Measurements from ENCODE around the gene PKIB.

DNA sequence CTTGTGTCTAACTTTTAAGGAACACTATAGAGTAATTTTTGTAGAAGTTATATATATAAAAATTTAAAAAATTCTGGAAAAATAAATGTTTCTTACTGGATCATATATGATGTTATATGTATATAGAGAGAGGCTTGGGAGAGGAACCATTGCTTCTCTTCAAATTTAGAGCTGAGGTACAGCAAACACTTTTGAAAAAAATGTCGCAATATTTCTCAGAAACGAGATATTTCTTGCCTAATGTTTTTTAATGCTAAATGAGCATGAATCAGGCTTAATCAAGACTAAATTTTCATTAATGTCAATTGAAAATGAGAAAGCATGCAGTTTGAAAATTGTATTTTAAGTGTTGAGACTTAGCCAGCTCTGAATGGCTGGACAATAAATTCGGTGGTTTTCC is 2.6 kb downstream of the PKIB start:
- TF ChIP-seq TOX (CRISPR knock-in tag; IDR thresholded peaks at IDR 0.05; ENCODE audit: borderline replicate concordance) (no peak), RARB (CRISPR knock-in tag; IDR thresholded peaks at IDR 0.05) (no peak), PATZ1 (CRISPR knock-in tag; IDR thresholded peaks at IDR 0.05; ENCODE audit: borderline replicate concordance) (no peak)
- TF ChIP-seq, protein P1, sequence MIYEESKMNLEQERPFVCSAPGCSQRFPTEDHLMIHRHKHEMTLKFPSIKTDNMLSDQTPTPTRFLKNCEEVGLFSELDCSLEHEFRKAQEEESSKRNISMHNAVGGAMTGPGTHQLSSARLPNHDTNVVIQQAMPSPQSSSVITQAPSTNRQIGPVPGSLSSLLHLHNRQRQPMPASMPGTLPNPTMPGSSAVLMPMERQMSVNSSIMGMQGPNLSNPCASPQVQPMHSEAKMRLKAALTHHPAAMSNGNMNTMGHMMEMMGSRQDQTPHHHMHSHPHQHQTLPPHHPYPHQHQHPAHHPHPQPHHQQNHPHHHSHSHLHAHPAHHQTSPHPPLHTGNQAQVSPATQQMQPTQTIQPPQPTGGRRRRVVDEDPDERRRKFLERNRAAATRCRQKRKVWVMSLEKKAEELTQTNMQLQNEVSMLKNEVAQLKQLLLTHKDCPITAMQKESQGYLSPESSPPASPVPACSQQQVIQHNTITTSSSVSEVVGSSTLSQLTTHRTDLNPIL (CRISPR knock-in tag; IDR thresholded peaks at IDR 0.05; ENCODE audit: low read depth): no peak
- TF ChIP-seq, protein P2, sequence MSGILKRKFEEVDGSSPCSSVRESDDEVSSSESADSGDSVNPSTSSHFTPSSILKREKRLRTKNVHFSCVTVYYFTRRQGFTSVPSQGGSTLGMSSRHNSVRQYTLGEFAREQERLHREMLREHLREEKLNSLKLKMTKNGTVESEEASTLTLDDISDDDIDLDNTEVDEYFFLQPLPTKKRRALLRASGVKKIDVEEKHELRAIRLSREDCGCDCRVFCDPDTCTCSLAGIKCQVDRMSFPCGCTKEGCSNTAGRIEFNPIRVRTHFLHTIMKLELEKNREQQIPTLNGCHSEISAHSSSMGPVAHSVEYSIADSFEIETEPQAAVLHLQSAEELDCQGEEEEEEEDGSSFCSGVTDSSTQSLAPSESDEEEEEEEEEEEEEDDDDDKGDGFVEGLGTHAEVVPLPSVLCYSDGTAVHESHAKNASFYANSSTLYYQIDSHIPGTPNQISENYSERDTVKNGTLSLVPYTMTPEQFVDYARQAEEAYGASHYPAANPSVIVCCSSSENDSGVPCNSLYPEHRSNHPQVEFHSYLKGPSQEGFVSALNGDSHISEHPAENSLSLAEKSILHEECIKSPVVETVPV (CRISPR knock-in tag; IDR thresholded peaks at IDR 0.05): no peak
- TF ChIP-seq, protein P3, sequence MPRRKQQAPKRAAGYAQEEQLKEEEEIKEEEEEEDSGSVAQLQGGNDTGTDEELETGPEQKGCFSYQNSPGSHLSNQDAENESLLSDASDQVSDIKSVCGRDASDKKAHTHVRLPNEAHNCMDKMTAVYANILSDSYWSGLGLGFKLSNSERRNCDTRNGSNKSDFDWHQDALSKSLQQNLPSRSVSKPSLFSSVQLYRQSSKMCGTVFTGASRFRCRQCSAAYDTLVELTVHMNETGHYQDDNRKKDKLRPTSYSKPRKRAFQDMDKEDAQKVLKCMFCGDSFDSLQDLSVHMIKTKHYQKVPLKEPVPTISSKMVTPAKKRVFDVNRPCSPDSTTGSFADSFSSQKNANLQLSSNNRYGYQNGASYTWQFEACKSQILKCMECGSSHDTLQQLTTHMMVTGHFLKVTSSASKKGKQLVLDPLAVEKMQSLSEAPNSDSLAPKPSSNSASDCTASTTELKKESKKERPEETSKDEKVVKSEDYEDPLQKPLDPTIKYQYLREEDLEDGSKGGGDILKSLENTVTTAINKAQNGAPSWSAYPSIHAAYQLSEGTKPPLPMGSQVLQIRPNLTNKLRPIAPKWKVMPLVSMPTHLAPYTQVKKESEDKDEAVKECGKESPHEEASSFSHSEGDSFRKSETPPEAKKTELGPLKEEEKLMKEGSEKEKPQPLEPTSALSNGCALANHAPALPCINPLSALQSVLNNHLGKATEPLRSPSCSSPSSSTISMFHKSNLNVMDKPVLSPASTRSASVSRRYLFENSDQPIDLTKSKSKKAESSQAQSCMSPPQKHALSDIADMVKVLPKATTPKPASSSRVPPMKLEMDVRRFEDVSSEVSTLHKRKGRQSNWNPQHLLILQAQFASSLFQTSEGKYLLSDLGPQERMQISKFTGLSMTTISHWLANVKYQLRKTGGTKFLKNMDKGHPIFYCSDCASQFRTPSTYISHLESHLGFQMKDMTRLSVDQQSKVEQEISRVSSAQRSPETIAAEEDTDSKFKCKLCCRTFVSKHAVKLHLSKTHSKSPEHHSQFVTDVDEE (CRISPR knock-in tag; IDR thresholded peaks at IDR 0.05): no peak
